ENCODE measurements around the gene FOXB1. TPM values are rescaled to one million over a fixed set of nuclear protein-coding genes. Genes with fewer than 3 reads are reported as not detected.

Gene FOXB1
- total and polyA plus RNA-seq, 2 experiments from 2014 or later: 4.7 to 6.7 TPM

GRCh38 chr15:60044636-60045270 lies 40.6 kb downstream of the FOXB1 start:
- Mint-ChIP-seq H3K4me1 (peaks cover 49% of the 10 kb centered on the region), H3K36me3 (ENCODE audit: low read depth) (peaks cover 1% of the 10 kb centered on the region; the same call in 2 of the 3 replicates)

More at GRCh38 chr15:60044636-60045270, 40.6 kb downstream of the FOXB1 start:
- Histone ChIP-seq H3K79me2 (replicated peaks; ENCODE audit: insufficient read depth) (no peaks in the 10 kb centered on the region), H2AFZ (peak overlapping the region; percentile 3; the same call in 1 of the 2 replicates), H3K4me3 (no peak overlapping the region), H3K4me1 (ENCODE audit: insufficient read depth) (peaks cover 45% of the 10 kb centered on the region), H3K27me3 (ENCODE audit: insufficient read depth) (no peaks in the 10 kb centered on the region), H3F3A (replicated peaks; ENCODE audit: low read depth) (no peaks in the 10 kb centered on the region), H3K9me2 (ENCODE audit: insufficient read depth) (no peaks in the 10 kb centered on the region), H3K4me2 (peak overlapping the region; percentile 31), H3K27ac (ENCODE audit: low read depth) (no peak overlapping the region), H4K20me1 (replicated peaks; ENCODE audit: insufficient read depth) (no peaks in the 10 kb centered on the region), H3K36me3 (ENCODE audit: insufficient read depth) (no peaks in the 10 kb centered on the region)
- TF ChIP-seq CTCF (conservative IDR thresholded peaks at IDR 0.05; ENCODE audit: low read depth in 2 of 2) (no peak), EZH2 (IDR thresholded peaks at IDR 0.05; ENCODE audit: low read depth, unreplicated experiment) (no peak), NANOG (IDR thresholded peaks at IDR 0.05; ENCODE audit: borderline replicate concordance) (no peak), CREB1 (CRISPR knock-in tag; IDR thresholded peaks at IDR 0.05; ENCODE audit: low read depth) (no peak), POLR2AphosphoS5 (IDR thresholded peaks at IDR 0.05; ENCODE audit: low read depth) (no peak), REST (IDR thresholded peaks at IDR 0.05; ENCODE audit: unreplicated experiment) (no peak), ETS1 (IDR thresholded peaks at IDR 0.05) (no peak), STAT1 (IDR thresholded peaks at IDR 0.05; ENCODE audit: unreplicated experiment) (no peak)
- DNase-seq (ENCODE audit: low spot score) (peak; percentile 21), ATAC-seq (no peak; the same call in 1 of the 3 replicates)
- no peaks in the 10 kb centered on the region for H3K9me3 Mint-ChIP-seq
- peak overlapping the region; percentile 65; the same call in 1 of the 2 replicates for H3K27ac Mint-ChIP-seq
- no peak overlapping the region for H3K4me3 Mint-ChIP-seq
- peaks cover 3% of the 10 kb centered on the region for H3K27me3 Mint-ChIP-seq (ENCODE audit: insufficient read depth, low read depth, poor library complexity)
